Ammon's horn (tissue), 1 donor: ENCODE measurements around the gene FAM50B.

Source experiments
- DNase-seq: peaks from one replicate; pipeline ENCODE4 v3.0.0-alpha.2; 2016; ENCODE audit warnings: low spot score

The FAM50B gene

GRCh38 chr6:3895312-3895653 lies 46.1 kb downstream of the FAM50B start:
- DNase-seq: no peak

GRCh38 chr6:3895805-3896204 lies 46.6 kb downstream of the FAM50B start:
- no peak for DNase-seq

- DNase-seq: no peak
These were observed 49.3 kb downstream of the FAM50B start for GRCh38 chr6:3898265-3898994.

- DNase-seq: no peak
These were observed 49.9 kb downstream of the FAM50B start for GRCh38 chr6:3899061-3899460.

- DNase-seq: no peak
These were observed 50.8 kb downstream of the FAM50B start for GRCh38 chr6:3899970-3900439.
